ENCODE data around the gene TUBGCP6.

DNA sequence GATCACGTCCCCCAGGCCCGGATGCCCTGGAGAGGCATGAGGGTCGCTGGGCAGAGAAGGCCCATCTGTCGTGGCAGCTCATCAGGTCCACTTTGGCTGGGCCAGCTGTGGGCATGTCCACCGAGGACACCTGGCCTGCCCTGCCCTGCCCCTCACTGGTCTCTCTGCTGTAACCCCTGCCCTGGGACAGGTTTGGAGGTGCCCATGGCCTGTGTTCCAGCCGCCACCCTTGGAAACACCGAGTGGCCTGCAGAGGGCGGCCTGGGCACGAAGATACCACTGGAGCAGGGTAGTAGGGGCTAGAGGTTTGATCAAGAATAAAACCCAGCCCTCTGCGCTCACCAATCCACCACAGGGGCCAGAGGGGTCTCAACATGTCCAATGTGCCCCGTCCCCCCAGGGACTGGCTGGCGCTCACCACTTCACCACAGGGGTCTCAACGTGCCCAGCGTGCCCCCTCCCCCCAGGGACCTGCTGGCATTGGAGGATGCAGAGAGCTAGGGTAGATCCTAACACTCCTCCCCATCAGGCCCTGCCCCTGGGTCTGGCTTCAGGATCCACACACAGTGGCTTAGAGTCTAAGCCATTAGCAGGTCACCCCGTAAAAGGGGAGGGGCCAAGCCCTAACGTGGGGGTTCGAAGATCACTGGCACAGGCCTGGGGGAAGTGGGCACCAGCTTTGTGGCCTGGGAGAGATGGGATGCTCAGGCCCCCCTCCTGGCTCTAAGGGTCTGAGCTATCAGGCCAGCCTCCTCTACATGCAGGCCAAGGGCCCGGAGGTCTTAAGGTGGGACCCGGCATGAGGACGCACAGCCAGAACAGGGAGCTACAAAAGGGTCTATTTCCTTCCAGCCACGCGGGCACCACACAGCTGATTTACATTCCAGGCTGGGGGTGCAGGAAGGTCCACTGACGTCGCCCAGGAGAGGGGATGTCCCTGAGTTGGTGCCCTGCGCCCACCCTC, 7.5 kb upstream of the TUBGCP6 start:
- no peak for TF ChIP-seq POLR2A (IDR thresholded peaks at IDR 0.05)
- TF ChIP-seq, protein P1, sequence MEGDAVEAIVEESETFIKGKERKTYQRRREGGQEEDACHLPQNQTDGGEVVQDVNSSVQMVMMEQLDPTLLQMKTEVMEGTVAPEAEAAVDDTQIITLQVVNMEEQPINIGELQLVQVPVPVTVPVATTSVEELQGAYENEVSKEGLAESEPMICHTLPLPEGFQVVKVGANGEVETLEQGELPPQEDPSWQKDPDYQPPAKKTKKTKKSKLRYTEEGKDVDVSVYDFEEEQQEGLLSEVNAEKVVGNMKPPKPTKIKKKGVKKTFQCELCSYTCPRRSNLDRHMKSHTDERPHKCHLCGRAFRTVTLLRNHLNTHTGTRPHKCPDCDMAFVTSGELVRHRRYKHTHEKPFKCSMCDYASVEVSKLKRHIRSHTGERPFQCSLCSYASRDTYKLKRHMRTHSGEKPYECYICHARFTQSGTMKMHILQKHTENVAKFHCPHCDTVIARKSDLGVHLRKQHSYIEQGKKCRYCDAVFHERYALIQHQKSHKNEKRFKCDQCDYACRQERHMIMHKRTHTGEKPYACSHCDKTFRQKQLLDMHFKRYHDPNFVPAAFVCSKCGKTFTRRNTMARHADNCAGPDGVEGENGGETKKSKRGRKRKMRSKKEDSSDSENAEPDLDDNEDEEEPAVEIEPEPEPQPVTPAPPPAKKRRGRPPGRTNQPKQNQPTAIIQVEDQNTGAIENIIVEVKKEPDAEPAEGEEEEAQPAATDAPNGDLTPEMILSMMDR (IDR thresholded peaks at IDR 0.05) = peak; percentile 58 to 83 (median 68)

All from esophagus squamous epithelium (tissue), 4 donors.